Neuron (in vitro differentiated cells): Measurements from ENCODE around the gene IP6K3.

Source experiments
- H2AFZ ChIP-seq: one replicate; pipeline ENCODE4 v1.6.1; 2013; ENCODE audit warnings: low read depth, mild to moderate bottlenecking, inconsistent platforms, low read length, moderate library complexity
- H3K27me3 ChIP-seq: one replicate; pipeline ENCODE4 v1.6.1; 2013; ENCODE audit warnings: low read length; ENCODE audit not compliant: insufficient read depth
- H3K36me3 ChIP-seq: one replicate; pipeline ENCODE4 v1.6.1; 2013; ENCODE audit warnings: low read length; ENCODE audit not compliant: insufficient read depth
- H3K4me1 ChIP-seq: one replicate; pipeline ENCODE4 v1.6.1; 2013; ENCODE audit warnings: low read length; ENCODE audit not compliant: insufficient read depth
- H3K4me3 ChIP-seq: 2 replicates; pipeline ENCODE4 v1.5.1; 2013; ENCODE audit warnings: mild to moderate bottlenecking, low read length, moderate library complexity
- H3K9me3 ChIP-seq: one replicate; pipeline ENCODE4 v1.6.1; 2013; ENCODE audit warnings: low read length

Gene IP6K3

GRCh38 chr6:33746651-33747100 is at the start of gene IP6K3:
IP6K3 (minus strand) TSS chr6:33746905; CDS start chr6:33735476, 11,429 bp downstream.
- H2AFZ ChIP-seq, result no peak within 1 kb of the TSS
- no peaks in the 10 kb centered on the region for H3K36me3 ChIP-seq
- no peak within 1 kb of the TSS for H3K4me3 ChIP-seq
- peaks cover 4% of the 10 kb centered on the region for H3K27me3 ChIP-seq
- no peaks in the 10 kb centered on the region for H3K9me3 ChIP-seq
- peaks cover 29% of the 10 kb centered on the region for H3K4me1 ChIP-seq

- no peak overlapping the region for H2AFZ ChIP-seq
- no peaks in the 10 kb centered on the region for H3K36me3 ChIP-seq
- peaks cover 17% of the 10 kb centered on the region for H3K4me1 ChIP-seq
- H3K9me3 ChIP-seq, result no peaks in the 10 kb centered on the region
- no peak overlapping the region for H3K4me3 ChIP-seq
- H3K27me3 ChIP-seq, result no peaks in the 10 kb centered on the region
These were observed 48.4 kb upstream of the IP6K3 start for GRCh38 chr6:33794910-33795623.

GRCh38 chr6:33792981-33793380 is 46.3 kb upstream of the IP6K3 start:
- H3K4me3 ChIP-seq, result no peak overlapping the region
- peaks cover 21% of the 10 kb centered on the region for H3K4me1 ChIP-seq
- H2AFZ ChIP-seq, result no peak overlapping the region

GRCh38 chr6:33791620-33792019 is 44.9 kb upstream of the IP6K3 start:
- Histone ChIP-seq H3K27me3 (no peaks in the 10 kb centered on the region), H3K4me3 (no peak overlapping the region), H2AFZ (no peak overlapping the region), H3K36me3 (peaks cover 2% of the 10 kb centered on the region), H3K4me1 (peaks cover 23% of the 10 kb centered on the region), H3K9me3 (no peaks in the 10 kb centered on the region)

More at GRCh38 chr6:33792981-33793380, 46.3 kb upstream of the IP6K3 start:
- H3K36me3 ChIP-seq, result no peaks in the 10 kb centered on the region
- no peaks in the 10 kb centered on the region for H3K27me3 ChIP-seq
- no peaks in the 10 kb centered on the region for H3K9me3 ChIP-seq

- Histone ChIP-seq H3K4me1 (peaks cover 24% of the 10 kb centered on the region), H3K36me3 (peaks cover 8% of the 10 kb centered on the region), H3K4me3 (no peak overlapping the region), H3K9me3 (no peaks in the 10 kb centered on the region), H3K27me3 (no peaks in the 10 kb centered on the region), H2AFZ (no peak overlapping the region)
These were observed 44.2 kb upstream of the IP6K3 start for GRCh38 chr6:33790910-33791309.

GRCh38 chr6:33790379-33790778 is 43.7 kb upstream of the IP6K3 start:
- Histone ChIP-seq H2AFZ (no peak overlapping the region), H3K4me3 (no peak overlapping the region), H3K27me3 (no peaks in the 10 kb centered on the region), H3K36me3 (peaks cover 8% of the 10 kb centered on the region), H3K9me3 (no peaks in the 10 kb centered on the region), H3K4me1 (peaks cover 24% of the 10 kb centered on the region)

- peak overlapping the region; percentile 79 for H2AFZ ChIP-seq
- H3K9me3 ChIP-seq, result no peaks in the 10 kb centered on the region
- peak overlapping the region; percentile 79 for H3K4me3 ChIP-seq
- H3K4me1 ChIP-seq, result peaks cover 24% of the 10 kb centered on the region
- H3K27me3 ChIP-seq, result no peaks in the 10 kb centered on the region
- peaks cover 15% of the 10 kb centered on the region for H3K36me3 ChIP-seq
These were observed 42.8 kb upstream of the IP6K3 start for GRCh38 chr6:33789550-33789895.

- Histone ChIP-seq H3K36me3 (peaks cover 20% of the 10 kb centered on the region), H3K4me3 (peak within 1 kb of the TSS; percentile 79), H3K27me3 (no peaks in the 10 kb centered on the region), H2AFZ (peak within 1 kb of the TSS; percentile 79), H3K4me1 (peaks cover 24% of the 10 kb centered on the region), H3K9me3 (no peaks in the 10 kb centered on the region)
These were observed 42.2 kb upstream of the IP6K3 start, which contains the start of gene LEMD2 for GRCh38 chr6:33788694-33789549. LEMD2 (minus strand) TSS chr6:33789130; CDS start chr6:33789116, 14 bp downstream.

- no peaks in the 10 kb centered on the region for H3K9me3 ChIP-seq
- H3K4me3 ChIP-seq, result peak overlapping the region; percentile 79
- peaks cover 24% of the 10 kb centered on the region for H3K4me1 ChIP-seq
- peak overlapping the region; percentile 24 for H2AFZ ChIP-seq
- H3K27me3 ChIP-seq, result no peaks in the 10 kb centered on the region
- H3K36me3 ChIP-seq, result peaks cover 28% of the 10 kb centered on the region
These were observed 41.4 kb upstream of the IP6K3 start for GRCh38 chr6:33787954-33788693.

- no peaks in the 10 kb centered on the region for H3K27me3 ChIP-seq
- H3K36me3 ChIP-seq, result peaks cover 29% of the 10 kb centered on the region
These were observed 40.7 kb upstream of the IP6K3 start for GRCh38 chr6:33787346-33787953.

GRCh38 chr6:33786736-33787135 is 40.0 kb upstream of the IP6K3 start:
- H3K36me3 ChIP-seq, result peaks cover 29% of the 10 kb centered on the region
- peaks cover 35% of the 10 kb centered on the region for H3K4me1 ChIP-seq
- no peaks in the 10 kb centered on the region for H3K9me3 ChIP-seq
- no peaks in the 10 kb centered on the region for H3K27me3 ChIP-seq
- no peak overlapping the region for H3K4me3 ChIP-seq
- H2AFZ ChIP-seq, result no peak overlapping the region

More at GRCh38 chr6:33787346-33787953, 40.7 kb upstream of the IP6K3 start:
- Histone ChIP-seq H3K4me1 (peaks cover 28% of the 10 kb centered on the region), H3K9me3 (no peaks in the 10 kb centered on the region), H3K4me3 (peak overlapping the region; percentile 79), H2AFZ (no peak overlapping the region)

- Histone ChIP-seq H3K4me3 (no peak overlapping the region), H2AFZ (no peak overlapping the region), H3K36me3 (peaks cover 29% of the 10 kb centered on the region), H3K9me3 (no peaks in the 10 kb centered on the region), H3K27me3 (no peaks in the 10 kb centered on the region), H3K4me1 (peaks cover 41% of the 10 kb centered on the region)
These were observed 39.1 kb upstream of the IP6K3 start for GRCh38 chr6:33785778-33786177.
